ENCODE measurements around the gene CDH12. TPM values are rescaled to one million over a fixed set of nuclear protein-coding genes. Genes with fewer than 3 reads are reported as not detected.

The CDH12 gene
- total RNA-seq, 4 donors from 2014 or later: not detected

DNA sequence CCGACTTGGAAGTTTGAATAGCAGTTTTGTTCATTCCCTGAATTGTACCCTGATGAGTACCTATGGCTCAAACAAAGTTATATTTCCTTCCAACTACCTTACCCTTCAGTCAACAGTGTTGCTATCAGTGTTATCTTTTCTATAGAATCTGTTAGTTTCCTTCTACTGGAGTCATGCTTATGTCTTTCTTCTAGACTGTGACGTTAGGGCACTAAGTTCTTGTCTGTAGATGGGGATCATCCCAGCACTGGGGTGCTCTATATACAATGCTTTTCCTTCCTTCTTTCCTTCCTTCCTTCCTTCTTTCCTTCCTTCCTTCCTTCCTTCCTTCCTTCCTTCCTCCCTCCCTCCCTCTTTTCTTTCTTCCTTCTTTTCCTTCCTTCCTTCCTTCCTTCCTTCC lies 973.0 kb downstream of the CDH12 start:
- Histone ChIP-seq H3K27me3 (no peaks in the 10 kb centered on the region), H3K4me1 (no peaks in the 10 kb centered on the region), H3K27ac (replicated peaks in 1 of 4) (no peak overlapping the region), H3K36me3 (no peaks in the 10 kb centered on the region), H3K9me3 (no peaks in the 10 kb centered on the region), H3K4me3 (no peak overlapping the region)
- intact Hi-C loops (cut with DNase I): no loop called here
- DNase-seq (ENCODE audit: extremely low spot score): no peak
- TF ChIP-seq EP300 (IDR thresholded peaks at IDR 0.05) (no peak), POLR2AphosphoS5 (IDR thresholded peaks at IDR 0.05) (no peak), POLR2A (IDR thresholded peaks at IDR 0.05; ENCODE audit: low read depth) (no peak)
- TF ChIP-seq, protein P1, sequence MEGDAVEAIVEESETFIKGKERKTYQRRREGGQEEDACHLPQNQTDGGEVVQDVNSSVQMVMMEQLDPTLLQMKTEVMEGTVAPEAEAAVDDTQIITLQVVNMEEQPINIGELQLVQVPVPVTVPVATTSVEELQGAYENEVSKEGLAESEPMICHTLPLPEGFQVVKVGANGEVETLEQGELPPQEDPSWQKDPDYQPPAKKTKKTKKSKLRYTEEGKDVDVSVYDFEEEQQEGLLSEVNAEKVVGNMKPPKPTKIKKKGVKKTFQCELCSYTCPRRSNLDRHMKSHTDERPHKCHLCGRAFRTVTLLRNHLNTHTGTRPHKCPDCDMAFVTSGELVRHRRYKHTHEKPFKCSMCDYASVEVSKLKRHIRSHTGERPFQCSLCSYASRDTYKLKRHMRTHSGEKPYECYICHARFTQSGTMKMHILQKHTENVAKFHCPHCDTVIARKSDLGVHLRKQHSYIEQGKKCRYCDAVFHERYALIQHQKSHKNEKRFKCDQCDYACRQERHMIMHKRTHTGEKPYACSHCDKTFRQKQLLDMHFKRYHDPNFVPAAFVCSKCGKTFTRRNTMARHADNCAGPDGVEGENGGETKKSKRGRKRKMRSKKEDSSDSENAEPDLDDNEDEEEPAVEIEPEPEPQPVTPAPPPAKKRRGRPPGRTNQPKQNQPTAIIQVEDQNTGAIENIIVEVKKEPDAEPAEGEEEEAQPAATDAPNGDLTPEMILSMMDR (IDR thresholded peaks at IDR 0.05): no peak
- WGBS: 79% methylated on average over 2 of the region's 2 CpGs

DNA sequence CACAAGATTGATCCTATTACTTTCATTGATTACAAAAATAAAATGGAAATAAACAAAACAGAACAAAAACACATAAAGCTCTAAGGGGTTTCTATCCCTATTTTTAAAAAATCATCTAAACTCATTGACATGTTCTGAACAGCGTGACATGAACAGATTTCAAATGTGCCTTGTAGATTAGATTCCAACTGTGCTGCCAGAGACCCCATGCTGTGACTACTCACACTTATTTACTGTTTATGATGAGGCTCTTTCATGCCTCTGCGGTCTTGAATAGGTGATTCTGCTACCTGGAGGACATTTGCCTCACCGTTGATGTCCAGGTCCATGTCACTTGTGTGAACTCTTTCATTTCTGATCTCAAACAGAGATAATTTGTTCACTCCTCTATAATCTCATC lies 990.2 kb downstream of the CDH12 start:
- no peak overlapping the region for H3K4me3 ChIP-seq
- WGBS: 49% methylated on average over 3 of the region's 3 CpGs
- TF ChIP-seq, protein P1 (IDR thresholded peaks at IDR 0.05): no peak
- TF ChIP-seq POLR2AphosphoS5 (IDR thresholded peaks at IDR 0.05) (no peak), POLR2A (IDR thresholded peaks at IDR 0.05; ENCODE audit: low read depth) (no peak)
- H3K27me3 ChIP-seq: no peaks in the 10 kb centered on the region
- no peak overlapping the region for H3K27ac ChIP-seq (replicated peaks in 1 of 4)
- no peaks in the 10 kb centered on the region for H3K4me1 ChIP-seq
- H3K9me3 ChIP-seq: no peaks in the 10 kb centered on the region
- intact Hi-C loops (cut with DNase I): no loop called here
- no peaks in the 10 kb centered on the region for H3K36me3 ChIP-seq
- no peak for DNase-seq (ENCODE audit: extremely low spot score)

DNA sequence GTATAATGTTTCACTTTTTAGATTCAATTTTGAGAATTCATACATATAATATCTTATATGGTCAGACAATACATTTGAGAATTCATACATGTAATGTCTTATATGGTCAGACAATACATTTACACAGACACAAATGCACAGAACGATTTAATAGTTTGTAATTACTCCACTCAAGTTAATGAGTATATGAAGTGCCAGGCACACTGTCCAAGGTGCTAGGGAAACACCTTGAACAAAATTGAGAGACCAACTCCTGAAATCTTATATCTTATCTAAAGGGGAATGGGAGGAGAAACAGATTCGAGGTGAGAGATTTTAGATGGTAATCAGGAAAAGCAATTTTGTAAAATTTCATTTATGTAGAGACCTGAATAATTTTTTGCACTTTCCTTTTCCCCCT lies 994.7 kb downstream of the CDH12 start:
- 68% methylated on average over 2 of the region's 2 CpGs for WGBS
- intact Hi-C loops (cut with DNase I): no loop called here

DNA sequence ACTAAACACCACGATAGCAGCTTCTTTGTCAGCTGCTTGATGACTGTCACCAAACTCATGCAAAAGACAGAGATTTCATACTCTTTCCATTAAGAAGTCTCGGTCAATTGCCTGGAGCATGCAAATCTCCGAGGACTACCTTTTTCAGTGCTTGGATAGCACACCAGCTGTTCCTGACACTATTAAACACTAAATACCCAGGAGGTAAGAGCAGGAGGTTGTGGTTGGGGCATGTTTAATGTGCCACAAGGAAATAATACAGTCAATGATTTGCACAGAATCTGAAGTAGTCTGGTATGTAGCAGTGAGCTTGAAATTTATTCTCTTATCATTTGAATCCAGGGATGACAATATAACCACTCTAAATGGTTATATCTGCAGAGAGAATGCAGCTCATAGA lies 996.2 kb downstream of the CDH12 start:
- intact Hi-C loops (cut with DNase I): no loop called here

More for the DNA sequence above, 994.7 kb downstream of the CDH12 start:
- no peak for TF ChIP-seq POLR2AphosphoS5 (IDR thresholded peaks at IDR 0.05)
- TF ChIP-seq, protein P1 (IDR thresholded peaks at IDR 0.05): no peak
- TF ChIP-seq POLR2A (IDR thresholded peaks at IDR 0.05; ENCODE audit: low read depth): no peak
- TF ChIP-seq EP300 (IDR thresholded peaks at IDR 0.05): no peak
- no peaks in the 10 kb centered on the region for H3K4me1 ChIP-seq
- H3K4me3 ChIP-seq: no peak overlapping the region
- no peak overlapping the region for H3K27ac ChIP-seq (replicated peaks in 1 of 4)
- no peaks in the 10 kb centered on the region for H3K36me3 ChIP-seq
- H3K27me3 ChIP-seq: no peaks in the 10 kb centered on the region
- no peak for DNase-seq (ENCODE audit: extremely low spot score)
- no peaks in the 10 kb centered on the region for H3K9me3 ChIP-seq

DNA sequence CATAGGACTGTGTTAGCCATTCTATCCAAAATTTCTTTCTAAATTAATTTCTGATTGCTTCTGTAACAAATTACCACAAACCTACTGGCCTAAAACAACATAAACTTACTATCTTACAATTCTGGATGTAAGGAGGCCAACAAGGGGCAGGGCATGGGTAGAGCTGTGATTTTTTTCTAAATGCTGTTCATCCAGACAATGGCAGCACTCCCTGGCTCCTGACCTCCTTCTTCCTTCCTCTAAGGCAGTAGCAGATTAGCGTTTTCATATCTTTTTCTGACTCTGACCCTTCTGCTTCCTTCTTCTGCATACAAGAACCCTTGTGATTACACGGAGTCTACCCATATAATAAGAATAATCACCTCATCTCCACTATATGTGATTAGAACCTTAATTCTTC lies 1005.8 kb downstream of the CDH12 start:
- H3K27ac ChIP-seq (replicated peaks in 1 of 4): no peak overlapping the region

More for the DNA sequence above, 996.2 kb downstream of the CDH12 start:
- H3K27me3 ChIP-seq: no peaks in the 10 kb centered on the region
- H3K4me1 ChIP-seq: no peaks in the 10 kb centered on the region
- H3K4me3 ChIP-seq: no peak overlapping the region
- TF ChIP-seq EP300 (IDR thresholded peaks at IDR 0.05) (no peak), POLR2A (IDR thresholded peaks at IDR 0.05; ENCODE audit: low read depth) (no peak)
- TF ChIP-seq, protein P1 (IDR thresholded peaks at IDR 0.05): no peak
- DNase-seq (ENCODE audit: extremely low spot score): no peak
- H3K9me3 ChIP-seq: no peaks in the 10 kb centered on the region
- no peak overlapping the region for H3K27ac ChIP-seq (replicated peaks in 1 of 4)
- WGBS: 80% methylated on average over 3 of the region's 3 CpGs
- H3K36me3 ChIP-seq: no peaks in the 10 kb centered on the region

More for the DNA sequence above, 1005.8 kb downstream of the CDH12 start:
- WGBS: 53% methylated on average over 2 of the region's 2 CpGs
- TF ChIP-seq POLR2A (IDR thresholded peaks at IDR 0.05; ENCODE audit: low read depth): no peak
- TF ChIP-seq, protein P1 (IDR thresholded peaks at IDR 0.05): no peak
- no peak for TF ChIP-seq POLR2AphosphoS5 (IDR thresholded peaks at IDR 0.05)
- TF ChIP-seq EP300 (IDR thresholded peaks at IDR 0.05): no peak
- no peaks in the 10 kb centered on the region for H3K36me3 ChIP-seq
- no peak for DNase-seq (ENCODE audit: extremely low spot score)
- no peaks in the 10 kb centered on the region for H3K27me3 ChIP-seq
- H3K4me3 ChIP-seq: no peak overlapping the region
- intact Hi-C loops (cut with DNase I): no loop called here
- H3K4me1 ChIP-seq: no peaks in the 10 kb centered on the region
- H3K9me3 ChIP-seq: no peaks in the 10 kb centered on the region
